ENCODE results near the gene ARSG.

Gene ARSG

GRCh38 chr17:68288804-68289203 lies 2.5 kb upstream of the ARSG start:
- TF ChIP-seq CTCF (IDR thresholded peaks at IDR 0.05; ENCODE audit: control insufficient read depth, insufficient read depth, low read depth, low read length, missing control alignments): no peak

GRCh38 chr17:68289473-68289872 lies 1.8 kb upstream of the ARSG start:
- DNase-seq (ENCODE audit: low read depth): peak; percentile 29
- H3K4me3 ChIP-seq (ENCODE audit: control insufficient read depth, low read depth, low read length): no peak overlapping the region
- TF ChIP-seq CTCF (IDR thresholded peaks at IDR 0.05; ENCODE audit: control insufficient read depth, insufficient read depth, low read depth, low read length, missing control alignments): no peak

More at GRCh38 chr17:68288804-68289203, 2.5 kb upstream of the ARSG start:
- DNase-seq (ENCODE audit: low read depth): no peak
- no peak overlapping the region for H3K4me3 ChIP-seq (ENCODE audit: control insufficient read depth, low read depth, low read length)

- TF ChIP-seq CTCF (IDR thresholded peaks at IDR 0.05; ENCODE audit: control insufficient read depth, insufficient read depth, low read depth, low read length, missing control alignments): no peak
- peak overlapping the region; percentile 71; the same call in 1 of the 2 replicates for H3K4me3 ChIP-seq (ENCODE audit: control insufficient read depth, low read depth, low read length)
- no peak for DNase-seq (ENCODE audit: low read depth)
These were observed 1.4 kb upstream of the ARSG start for GRCh38 chr17:68289936-68290267.

- H3K4me3 ChIP-seq (ENCODE audit: control insufficient read depth, low read depth, low read length): peak overlapping the region; percentile 71
- TF ChIP-seq CTCF (IDR thresholded peaks at IDR 0.05; ENCODE audit: control insufficient read depth, insufficient read depth, low read depth, low read length, missing control alignments): no peak
- DNase-seq (ENCODE audit: low read depth): no peak
These were observed 884 bp upstream of the ARSG start for GRCh38 chr17:68290268-68290954.

GRCh38 chr17:68291836-68292688 lies 767 bp downstream of the ARSG start:
- no peak for DNase-seq (ENCODE audit: low read depth)
- peak overlapping the region; percentile 71 for H3K4me3 ChIP-seq (ENCODE audit: control insufficient read depth, low read depth, low read length)
- peak; percentile 5 for TF ChIP-seq CTCF (IDR thresholded peaks at IDR 0.05; ENCODE audit: control insufficient read depth, insufficient read depth, low read depth, low read length, missing control alignments)

GRCh38 chr17:68292689-68293040 lies 1.4 kb downstream of the ARSG start:
- H3K4me3 ChIP-seq (ENCODE audit: control insufficient read depth, low read depth, low read length): no peak overlapping the region
- no peak for TF ChIP-seq CTCF (IDR thresholded peaks at IDR 0.05; ENCODE audit: control insufficient read depth, insufficient read depth, low read depth, low read length, missing control alignments)
- DNase-seq (ENCODE audit: low read depth): no peak

Data from AG09309 (cell line).